Measurements from ENCODE around the gene TAF11L2.
"Not testable (repeated sequence)": the region's sequence is repeated elsewhere in the genome, so short reads cannot be mapped to it uniquely, and the experiment has no call there.

The TAF11L2 gene

DNA sequence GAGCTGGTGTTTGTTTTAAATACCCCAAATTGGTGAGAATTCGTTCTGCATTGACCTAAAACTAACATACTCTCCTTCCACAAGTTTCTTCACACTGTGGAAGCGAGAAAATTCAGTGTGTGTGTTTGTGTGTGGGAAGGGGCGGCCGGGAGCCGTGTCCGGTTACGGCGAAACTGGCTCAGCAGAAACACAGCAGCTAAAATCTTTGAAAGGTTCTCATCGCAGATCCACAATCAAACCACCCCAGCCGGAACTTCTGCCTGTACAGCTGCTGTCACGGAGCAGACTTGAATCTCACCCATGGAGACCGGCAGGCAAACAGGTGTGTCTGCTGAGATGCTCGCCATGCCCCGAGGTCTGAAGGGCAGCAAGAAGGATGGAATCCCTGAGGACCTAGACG is 23.5 kb downstream of the TAF11L2 start, which contains the start of gene TAF11L4:
Gene TAF11L4 (plus strand): TSS at position 301 of the 400 bp plus-strand sequence.
- H2AFZ ChIP-seq (ENCODE audit: low read depth, low read length, severe bottlenecking); H3K27me3 ChIP-seq (ENCODE audit: low read length); H3K79me2 ChIP-seq (ENCODE audit: insufficient read depth, low read length); H3F3A ChIP-seq (ENCODE audit: insufficient read depth); H3K27ac ChIP-seq (ENCODE audit: low read depth, low read length); H4K20me1 ChIP-seq (ENCODE audit: low read depth, low read length); H3K9ac ChIP-seq (ENCODE audit: low read length); H3K9me3 ChIP-seq (ENCODE audit: insufficient read depth, low read length); H3K4me3 ChIP-seq (ENCODE audit: insufficient read depth, low read length, poor library complexity, severe bottlenecking); H3K36me3 ChIP-seq (ENCODE audit: low read length); H3K9me2 ChIP-seq (replicated peaks; ENCODE audit: insufficient read depth, low read length); H3K4me2 ChIP-seq (ENCODE audit: low read depth, low read length, poor library complexity, severe bottlenecking): not testable (repeated sequence)

DNA sequence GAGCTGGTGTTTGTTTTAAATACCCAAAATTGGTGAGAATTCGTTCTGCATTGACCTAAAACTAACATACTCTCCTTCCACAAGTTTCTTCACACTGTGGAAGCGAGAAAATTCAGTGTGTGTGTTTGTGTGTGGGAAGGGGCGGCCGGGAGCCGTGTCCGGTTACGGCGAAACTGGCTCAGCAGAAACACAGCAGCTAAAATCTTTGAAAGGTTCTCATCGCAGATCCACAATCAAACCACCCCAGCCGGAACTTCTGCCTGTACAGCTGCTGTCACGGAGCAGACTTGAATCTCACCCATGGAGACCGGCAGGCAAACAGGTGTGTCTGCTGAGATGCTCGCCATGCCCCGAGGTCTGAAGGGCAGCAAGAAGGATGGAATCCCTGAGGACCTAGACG is 26.9 kb downstream of the TAF11L2 start, which contains the start of gene TAF11L5:
Gene TAF11L5 (plus strand): TSS at position 301 of the 400 bp plus-strand sequence.
- H3K79me2 ChIP-seq (ENCODE audit: insufficient read depth, low read length); H3K36me3 ChIP-seq (ENCODE audit: low read length); H2AFZ ChIP-seq (ENCODE audit: low read depth, low read length, severe bottlenecking); H3K27me3 ChIP-seq (ENCODE audit: low read length); H3K27ac ChIP-seq (ENCODE audit: low read depth, low read length); H3F3A ChIP-seq (ENCODE audit: insufficient read depth); H3K9me3 ChIP-seq (ENCODE audit: insufficient read depth, low read length); H3K4me3 ChIP-seq (ENCODE audit: insufficient read depth, low read length, poor library complexity, severe bottlenecking); H4K20me1 ChIP-seq (ENCODE audit: low read depth, low read length); H3K9ac ChIP-seq (ENCODE audit: low read length); H3K9me2 ChIP-seq (replicated peaks; ENCODE audit: insufficient read depth, low read length); H3K4me2 ChIP-seq (ENCODE audit: low read depth, low read length, poor library complexity, severe bottlenecking): not testable (repeated sequence)

- H2AFZ ChIP-seq (ENCODE audit: low read depth, low read length, severe bottlenecking); H3K27ac ChIP-seq (ENCODE audit: low read depth, low read length); H3K9me3 ChIP-seq (ENCODE audit: insufficient read depth, low read length); H3K9ac ChIP-seq (ENCODE audit: low read length); H3K79me2 ChIP-seq (ENCODE audit: insufficient read depth, low read length); H3K27me3 ChIP-seq (ENCODE audit: low read length); H4K20me1 ChIP-seq (ENCODE audit: low read depth, low read length); H3F3A ChIP-seq (ENCODE audit: insufficient read depth); H3K4me3 ChIP-seq (ENCODE audit: insufficient read depth, low read length, poor library complexity, severe bottlenecking); H3K4me2 ChIP-seq (ENCODE audit: low read depth, low read length, poor library complexity, severe bottlenecking); H3K9me2 ChIP-seq (replicated peaks; ENCODE audit: insufficient read depth, low read length); H3K36me3 ChIP-seq (ENCODE audit: low read length): not testable (repeated sequence)
Measured at GRCh38 chr5:17526504-17526903, 28.5 kb downstream of the TAF11L2 start.

DNA sequence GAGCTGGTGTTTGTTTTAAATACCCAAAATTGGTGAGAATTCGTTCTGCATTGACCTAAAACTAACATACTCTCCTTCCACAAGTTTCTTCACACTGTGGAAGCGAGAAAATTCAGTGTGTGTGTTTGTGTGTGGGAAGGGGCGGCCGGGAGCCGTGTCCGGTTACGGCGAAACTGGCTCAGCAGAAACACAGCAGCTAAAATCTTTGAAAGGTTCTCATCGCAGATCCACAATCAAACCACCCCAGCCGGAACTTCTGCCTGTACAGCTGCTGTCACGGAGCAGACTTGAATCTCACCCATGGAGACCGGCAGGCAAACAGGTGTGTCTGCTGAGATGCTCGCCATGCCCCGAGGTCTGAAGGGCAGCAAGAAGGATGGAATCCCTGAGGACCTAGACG is 30.3 kb downstream of the TAF11L2 start, which contains the start of gene TAF11L6:
Gene TAF11L6 (plus strand): TSS at position 301 of the 400 bp plus-strand sequence.
- H3K9ac ChIP-seq (ENCODE audit: low read length); H3K4me2 ChIP-seq (ENCODE audit: low read depth, low read length, poor library complexity, severe bottlenecking); H3K79me2 ChIP-seq (ENCODE audit: insufficient read depth, low read length); H3K27me3 ChIP-seq (ENCODE audit: low read length); H3K4me3 ChIP-seq (ENCODE audit: insufficient read depth, low read length, poor library complexity, severe bottlenecking); H3K9me3 ChIP-seq (ENCODE audit: insufficient read depth, low read length); H3K9me2 ChIP-seq (replicated peaks; ENCODE audit: insufficient read depth, low read length); H3F3A ChIP-seq (ENCODE audit: insufficient read depth); H3K36me3 ChIP-seq (ENCODE audit: low read length); H4K20me1 ChIP-seq (ENCODE audit: low read depth, low read length); H3K27ac ChIP-seq (ENCODE audit: low read depth, low read length); H2AFZ ChIP-seq (ENCODE audit: low read depth, low read length, severe bottlenecking): not testable (repeated sequence)

Measured in SU-DHL-6 (cell line).